HEK293T (cell line): ENCODE data around the gene POP5.

Experiments used
- BHLHE40 ChIP-seq: fragments of 450-650 bp; IDR thresholded peaks from 2 replicates; pipeline ENCODE4 v1.6.1; 2016; ENCODE audit warnings: mild to moderate bottlenecking, moderate library complexity, borderline replicate concordance
- ELF4 ChIP-seq: fragments of 450-650 bp; IDR thresholded peaks from 2 replicates; pipeline ENCODE4 v1.6.1; 2017; ENCODE audit warnings: antibody characterized with exemption
- FOXA1 ChIP-seq: fragments of 450-650 bp; IDR thresholded peaks from 2 replicates; pipeline ENCODE4 v1.6.1; 2016; ENCODE audit warnings: mild to moderate bottlenecking
- FOXK2 ChIP-seq: fragments of 450-650 bp; IDR thresholded peaks from 2 replicates; pipeline ENCODE4 v1.6.1; 2016; ENCODE audit warnings: mild to moderate bottlenecking
- FOXM1 ChIP-seq: fragments of 450-650 bp; IDR thresholded peaks from 2 replicates; pipeline ENCODE4 v1.6.1; 2017; ENCODE audit warnings: mild to moderate bottlenecking, borderline replicate concordance
- HDGF ChIP-seq: fragments of 450-650 bp; IDR thresholded peaks from 2 replicates; pipeline ENCODE4 v1.6.1; 2017; ENCODE audit warnings: antibody characterized with exemption, borderline replicate concordance
- L3MBTL2 ChIP-seq: fragments of 450-650 bp; conservative IDR thresholded peaks from 2 replicates; pipeline ENCODE4 v1.6.1; 2016; ENCODE audit warnings: mild to moderate bottlenecking
- LEF1 ChIP-seq: fragments of 450-650 bp; IDR thresholded peaks from 2 replicates; pipeline ENCODE4 v1.6.1; 2017; ENCODE audit warnings: mild to moderate bottlenecking, borderline replicate concordance
- NFRKB ChIP-seq: fragments of 450-650 bp; IDR thresholded peaks from 2 replicates; pipeline ENCODE4 v1.6.1; 2016; ENCODE audit warnings: mild to moderate bottlenecking, moderate library complexity
- SP1 ChIP-seq: fragments of 450-650 bp; IDR thresholded peaks from 2 replicates; pipeline ENCODE4 v1.6.1; 2017
- SUZ12 ChIP-seq: fragments of 450-650 bp; IDR thresholded peaks from 2 replicates; pipeline ENCODE4 v1.6.1; 2016; ENCODE audit warnings: mild to moderate bottlenecking
- ZNF384 ChIP-seq: fragments of 450-650 bp; IDR thresholded peaks from 2 replicates; pipeline ENCODE4 v1.6.1; 2016
- TF ChIP-seq, protein P1 (sequence below): fragments of 450-650 bp; IDR thresholded peaks from 2 replicates; pipeline ENCODE4 v1.6.1; 2016

GRCh38 chr12:120528861-120529525 is 52.2 kb downstream of the POP5 start, which contains the start of gene COQ5:
- TF ChIP-seq SP1 (no peak), ELF4 (no peak), FOXA1 (no peak), BHLHE40 (no peak), FOXK2 (no peak), SUZ12 (no peak), FOXM1 (no peak), LEF1 (no peak), ZNF384 (no peak), NFRKB (peak; percentile 80), HDGF (no peak), L3MBTL2 (no peak)
- TF ChIP-seq, protein P1, sequence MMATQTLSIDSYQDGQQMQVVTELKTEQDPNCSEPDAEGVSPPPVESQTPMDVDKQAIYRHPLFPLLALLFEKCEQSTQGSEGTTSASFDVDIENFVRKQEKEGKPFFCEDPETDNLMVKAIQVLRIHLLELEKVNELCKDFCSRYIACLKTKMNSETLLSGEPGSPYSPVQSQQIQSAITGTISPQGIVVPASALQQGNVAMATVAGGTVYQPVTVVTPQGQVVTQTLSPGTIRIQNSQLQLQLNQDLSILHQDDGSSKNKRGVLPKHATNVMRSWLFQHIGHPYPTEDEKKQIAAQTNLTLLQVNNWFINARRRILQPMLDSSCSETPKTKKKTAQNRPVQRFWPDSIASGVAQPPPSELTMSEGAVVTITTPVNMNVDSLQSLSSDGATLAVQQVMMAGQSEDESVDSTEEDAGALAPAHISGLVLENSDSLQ = peak; percentile 50; the same call in 1 of the 2 replicates
